B cell (primary cell): Measurements from ENCODE around the gene MSH4. TPM values are rescaled to one million over a fixed set of nuclear protein-coding genes. Genes with fewer than 3 reads are reported as not detected.
A peak's percentile ranks its signal among the peaks of the same experiment; 100 is the strongest.

ENCODE experiments used
- ATAC-seq: fragments of 200-7000 bp; cut with Tn5 transposase; one replicate; pipeline ENCODE4 v1.10.0; 2021; ENCODE audit warnings: low read depth, mild to moderate bottlenecking, moderate number of reproducible peaks, moderate library complexity
- CTCF ChIA-PET: fragments of 350-600 bp; sonication (Branson Sonifier 250); formaldehyde crosslinking; loops from one replicate; lab custom pipeline; 2021; ENCODE audit warnings: antibody characterized with exemption, inconsistent platforms; lab: Charles Lee
- POLR2A ChIA-PET: fragments of 350-600 bp; sonication (Branson Sonifier 250); formaldehyde crosslinking; loops from one replicate; lab custom pipeline; 2021; ENCODE audit warnings: antibody characterized with exemption; lab: Charles Lee
- DNase-seq: peaks from one replicate; pipeline ENCODE4 v3.0.0; 2013
- H2AFZ ChIP-seq: 2 replicates; pipeline ENCODE4 v1.6.1; 2012; ENCODE audit warnings: mild to moderate bottlenecking, low read depth, low read length; ENCODE audit not compliant: insufficient read depth, poor library complexity, severe bottlenecking
- H3K27ac ChIP-seq, 2 donors: 1 replicate in 1 of 2; 2 replicates in 1 of 2; pipeline ENCODE4 v1.5.1; 2012 to 2013; ENCODE audit warnings: low read length in 2 of 2, mild to moderate bottlenecking in 2 of 2, moderate library complexity in 1 of 2
- H3K27me3 ChIP-seq, 4 experiments: fragments of 200-600 bp in 1 of 4; sonication (generic) in 1 of 4; replicated peaks in 1 of 4; 1 replicate in 2 of 4; 2 replicates in 2 of 4; pipeline versions ENCODE4 v1.6.1 to v1.7.0; 2013 to 2016; ENCODE audit warnings: low read length in 3 of 4, mild to moderate bottlenecking in 2 of 4, mixed read lengths in 1 of 4, moderate library complexity in 1 of 4; ENCODE audit not compliant: insufficient read depth in 4 of 4, control insufficient read depth in 3 of 4; ENCODE audit errors: control extremely low read depth in 1 of 4
- H3K36me3 ChIP-seq, 2 experiments: replicated peaks in 1 of 2; 1 replicate in 1 of 2; 2 replicates in 1 of 2; pipeline versions ENCODE4 v1.6.1 to v1.7.1; 2013; ENCODE audit warnings: low read length in 1 of 2; ENCODE audit not compliant: insufficient read depth in 2 of 2, control insufficient read depth in 1 of 2; ENCODE audit errors: control extremely low read depth in 1 of 2, extremely low read depth in 1 of 2
- H3K4me1 ChIP-seq, 2 donors: fragments of 200-600 bp in 1 of 2; sonication (generic) in 1 of 2; 1 replicate in 1 of 2; 2 replicates in 1 of 2; pipeline versions ENCODE4 v1.5.1 to v1.6.1; 2013 to 2017; ENCODE audit warnings: low read length in 2 of 2; ENCODE audit not compliant: control insufficient read depth in 2 of 2, insufficient read depth in 2 of 2
- H3K4me2 ChIP-seq: replicated peaks from 2 replicates; pipeline ENCODE3; 2012; ENCODE audit warnings: mild to moderate bottlenecking, low read depth, low read length; ENCODE audit not compliant: poor library complexity, severe bottlenecking
- H3K4me3 ChIP-seq, 5 experiments: fragments of 200-600 bp in 1 of 5; sonication (generic) in 1 of 5; 1 replicate in 3 of 5; 2 replicates in 2 of 5; pipeline versions ENCODE4 v1.5.1 to v1.7.0; 2011 to 2016; ENCODE audit warnings: low read length in 4 of 5, mild to moderate bottlenecking in 4 of 5, low read depth in 2 of 5, control low read depth in 1 of 5, moderate library complexity in 1 of 5; ENCODE audit not compliant: insufficient read depth in 1 of 5; ENCODE audit errors: control extremely low read depth in 1 of 5, extremely low read depth in 1 of 5
- H3K79me2 ChIP-seq: fragments of 200-600 bp; sonication (generic); one replicate; pipeline ENCODE4 v1.6.0; 2016; ENCODE audit warnings: low read length; ENCODE audit not compliant: control insufficient read depth, insufficient read depth
- H3K9ac ChIP-seq: fragments of 200-600 bp; sonication (generic); 2 replicates; pipeline ENCODE4 v1.6.1; 2017; ENCODE audit warnings: mild to moderate bottlenecking, low read length, moderate library complexity
- H3K9me3 ChIP-seq, 3 donors: one replicate each; pipeline versions ENCODE4 v1.6.1 to v1.7.1; 2013; ENCODE audit warnings: low read length in 2 of 3; ENCODE audit not compliant: control insufficient read depth in 2 of 3, insufficient read depth in 1 of 3; ENCODE audit errors: control extremely low read depth in 1 of 3
- H4K20me1 ChIP-seq: 2 replicates; pipeline ENCODE4 v1.6.0; 2012; ENCODE audit warnings: mild to moderate bottlenecking, low read length; ENCODE audit not compliant: insufficient read depth, control insufficient read depth, poor library complexity, severe bottlenecking
- H3K27ac Mint-ChIP-seq: one replicate; pipeline ENCODE4 v1.8.0; 2021; ENCODE audit warnings: mixed read lengths
- H3K27me3 Mint-ChIP-seq: one replicate; pipeline ENCODE4 v1.8.0; 2021; ENCODE audit warnings: mixed read lengths
- H3K4me1 Mint-ChIP-seq: one replicate; pipeline ENCODE4 v1.8.0; 2021; ENCODE audit warnings: mixed read lengths
- H3K4me3 Mint-ChIP-seq: one replicate; pipeline ENCODE4 v1.8.0; 2021; ENCODE audit warnings: mixed read lengths
- H3K9me3 Mint-ChIP-seq: one replicate; pipeline ENCODE4 v1.8.0; 2022; ENCODE audit warnings: mixed read lengths; ENCODE audit not compliant: insufficient read depth
- CTCF ChIP-seq: fragments of 200-600 bp; IDR thresholded peaks from one replicate; pipeline ENCODE4 v1.8.0; 2022; ENCODE audit warnings: antibody characterized with exemption, mild to moderate bottlenecking
- EZH2 ChIP-seq: IDR thresholded peaks from 2 replicates; pipeline ENCODE4 v1.6.1; 2012; ENCODE audit warnings: borderline replicate concordance, low read depth, mild to moderate bottlenecking, moderate library complexity, low read length; ENCODE audit not compliant: insufficient read depth, poor library complexity, severe bottlenecking
- WGBS: methylation state at CpG from one replicate; pipeline ENCODE4 v1.1.5; 2013; ENCODE audit warnings: missing lambda C conversion rate; ENCODE audit not compliant: insufficient coverage; 5-methylcytosine and 5-hydroxymethylcytosine counted together
- intact Hi-C: fragments of 100-400 bp; cut with micrococcal nuclease; formaldehyde crosslinking; loops from one replicate; pipeline ENCODE4 v1.10.0; 2022
- polyA plus RNA-seq: library from polyadenylated mRNA; depleted of rRNA; stranded (reverse); fragments of >200 nt; gene quantifications from 2 replicates; pipeline ENCODE4 v1.2.3, GENCODE V29; 2012
- total RNA-seq, 2 donors: library from RNA; stranded (reverse); fragments of 120-200 nt in 1 of 2; gene quantifications; 1 replicate in 1 of 2; 2 replicates in 1 of 2; pipeline versions ENCODE4 v1.2.3 to v1.2.4, GENCODE V29; 2013 to 2022

MSH4 gene
- total and polyA plus RNA-seq, 2 donors (not counting 1 experiment from before 2014, with no cell fraction given) = 0.19 to 1.7 TPM

GRCh38 chr1:75785983-75786853 is 10.5 kb upstream of the MSH4 start, which contains the start of gene RABGGTB:
TSS of gene RABGGTB (plus strand) at chr1:75786256. CDS start at chr1:75786272, 16 bp downstream.
- peaks cover 43% of the 10 kb centered on the region for H3K79me2 ChIP-seq
- H3K4me2 ChIP-seq = peak within 1 kb of the TSS; percentile 89
- H3K27ac ChIP-seq = peak within 1 kb of the TSS; percentile 77 to 90
- H3K4me3 Mint-ChIP-seq = peak within 1 kb of the TSS; percentile 97
- CTCF ChIA-PET = interaction anchor here (0.9 to 1.7 kb wide), 2 partner anchors 56 to 61 kb away, joined by 3 to 8 read pairs; partner anchors contain the start of gene ACADM
- H3K9ac ChIP-seq = peak within 1 kb of the TSS; percentile 97
- peak within 1 kb of the TSS; percentile 97 for H2AFZ ChIP-seq
- TF ChIP-seq CTCF (no peak), EZH2 (no peak)
- H3K27me3 ChIP-seq = no peaks in the 10 kb centered on the region
- DNase-seq (peak; percentile 97), ATAC-seq (peak; percentile 91)
- 0% methylated on average over 15 of the region's 28 CpGs for WGBS
- intact Hi-C loops = loop anchor here (1.0 to 5.0 kb wide), 7 partner anchors 34 to 1993 kb away; partner anchors contain the start of genes ACADM, FPGT, LRRIQ3 and MIGA1
- H3K9me3 ChIP-seq = no peaks in the 10 kb centered on the region
- POLR2A ChIA-PET = interaction anchor here (2.7 kb wide), 1 partner anchor 62 kb away, joined by 16 read pairs; the partner anchor contains the start of gene ACADM
- peak within 1 kb of the TSS; percentile 76 to 99 (median 95) for H3K4me3 ChIP-seq
- H4K20me1 ChIP-seq = peaks cover 44% of the 10 kb centered on the region
- H3K4me1 ChIP-seq = peaks cover 42 to 46% of the 10 kb centered on the region in 2 donors
- peaks cover 57% of the 10 kb centered on the region for H3K4me1 Mint-ChIP-seq
- no peaks in the 10 kb centered on the region for H3K9me3 Mint-ChIP-seq
- no peaks in the 10 kb centered on the region for H3K27me3 Mint-ChIP-seq
- peak within 1 kb of the TSS; percentile 97 for H3K27ac Mint-ChIP-seq
- H3K36me3 ChIP-seq = peaks cover 4 to 34% of the 10 kb centered on the region in 2 experiments
